Adrenal gland (tissue), 12 donors: Measurements from ENCODE around the gene PTPRD. TPM values are rescaled to one million over a fixed set of nuclear protein-coding genes. Genes with fewer than 3 reads are reported as not detected.

Experiments used
- DNase-seq, 7 donors: peaks; one replicate each; pipeline ENCODE4 v3.0.0-alpha.2; 2019 to 2020
- H3K27ac ChIP-seq, 5 donors: fragments of 200-600 bp; sonication (generic) in 4 of 5; 1 replicate in 3 of 5; 2 replicates in 2 of 5; pipeline versions ENCODE4 v1.5.1 to v1.8.0; 2016 to 2020; ENCODE audit warnings: mild to moderate bottlenecking in 1 of 5
- H3K27me3 ChIP-seq: fragments of 200-600 bp; 2 replicates; pipeline ENCODE4 v1.8.0; 2021
- H3K36me3 ChIP-seq, 2 donors: fragments of 200-600 bp; replicated peaks in 1 of 2; 1 replicate in 1 of 2; 2 replicates in 1 of 2; pipeline versions ENCODE4 v1.5.1 to v1.8.0; 2018 to 2022
- H3K4me1 ChIP-seq, 2 donors: fragments of 200-600 bp; replicated peaks in 1 of 2; 1 replicate in 1 of 2; 2 replicates in 1 of 2; pipeline versions ENCODE4 v1.5.1 to v1.8.0; 2018 to 2021
- H3K4me3 ChIP-seq, 4 donors: fragments of 200-600 bp; sonication (generic) in 3 of 4; one replicate each; pipeline ENCODE4 v1.5.1; 2016 to 2018
- H3K9me3 ChIP-seq, 3 donors: fragments of 200-600 bp; sonication (generic) in 1 of 3; replicated peaks in 1 of 3; 1 replicate in 2 of 3; 2 replicates in 1 of 3; pipeline versions ENCODE4 v1.5.1 to v1.8.0; 2016 to 2021
- CTCF ChIP-seq, 6 experiments: fragments of 450-650 bp in 4 of 6; fragments of 200-600 bp in 2 of 6; sonication (generic) in 1 of 6; IDR thresholded peaks; 1 replicate in 5 of 6; 2 replicates in 1 of 6; pipeline versions ENCODE4 v1.5.1 to v1.8.0; 2016 to 2021; ENCODE audit warnings: antibody characterized with exemption in 6 of 6, mild to moderate bottlenecking in 2 of 6, moderate library complexity in 1 of 6
- POLR2A ChIP-seq, 2 donors: fragments of 450-650 bp; IDR thresholded peaks; one replicate each; pipeline ENCODE4 v1.6.1; 2017; ENCODE audit warnings: antibody characterized with exemption in 2 of 2, mild to moderate bottlenecking in 2 of 2, moderate library complexity in 1 of 2
- WGBS, 4 donors: extraction: QIAGEN DNeasy Blood & Tissue Kit in 2 of 4; methylation state at CpG; one replicate each; pipeline versions ENCODE4 v1.1.5 to v1.1.7; 2013 to 2017; 5-methylcytosine and 5-hydroxymethylcytosine counted together
- intact Hi-C, 2 donors: fragments of 100-400 bp; cut with DNase I; formaldehyde crosslinking; loops; one replicate each; pipeline versions ENCODE4 v1.14.1 to v1.15.0; 2022 to 2023
- polyA plus RNA-seq, 3 donors: library from polyadenylated mRNA; stranded (reverse); fragments of 200-250 nt in 2 of 3; fragments of 350-450 nt in 1 of 3; fragmentation: Illumina TruSeq in 1 of 3; extraction: RNeasy Lipid Tissue Mini Kit (QIAGEN cat#74804) in 1 of 3; gene quantifications; one replicate each; pipeline ENCODE4 v1.2.3, GENCODE V29; 2013 to 2014
- total RNA-seq, 9 donors: library from RNA; depleted of rRNA in 4 of 9; stranded (reverse); fragments of >200 nt in 4 of 9; fragments of 120-200 nt in 1 of 9; fragmentation: NEBNext Ultra II Directional in 1 of 9; extraction: Animal tissue kit (Norgen Biotek cat#: 25700) in 1 of 9; gene quantifications; one replicate each; pipeline versions ENCODE4 v1.1.0 to v1.2.4, GENCODE V29; 2013 to 2023
- donor health status: healthy with polysubstance abuse.
- donor health status: Bipolar disorder and iron deficiency.
- donor health status: DM: yes; HTN: yes; CAD: no.
- donor health status: DM: no; HTN: no; CAD: no.
- donor health status: DM: no; HTN: no; CAD: no.
- donor health status: DM: yes; HTN: yes; CAD: no.

PTPRD gene
- total and polyA plus RNA-seq, 12 donors: 0.61 to 71.2 (median 4.5) TPM

GRCh38 chr9:8757881-8758280 is 1854.9 kb downstream of the PTPRD start:
- intact Hi-C loops: no loop called here
- no peaks in the 10 kb centered on the region for H3K9me3 ChIP-seq
- no peaks in the 10 kb centered on the region for H3K27me3 ChIP-seq
- DNase-seq: no peak
- H3K27ac ChIP-seq: no peak overlapping the region
- no peaks in the 10 kb centered on the region for H3K4me1 ChIP-seq
- 80 to 87% (median 85%) methylated on average over 2 of the region's 2 CpGs for WGBS, 4 donors
- TF ChIP-seq POLR2A (IDR thresholded peaks at IDR 0.05) (no peak), CTCF (IDR thresholded peaks at IDR 0.05) (no peak)
- no peak overlapping the region for H3K4me3 ChIP-seq
- H3K36me3 ChIP-seq: no peaks in the 10 kb centered on the region

GRCh38 chr9:8754751-8755150 is 1858.1 kb downstream of the PTPRD start:
- H3K4me1 ChIP-seq: no peaks in the 10 kb centered on the region
- intact Hi-C loops: no loop called here
- WGBS, 4 donors: 78 to 97% (median 88%) methylated on average over 1 of the region's 1 CpG
- no peaks in the 10 kb centered on the region for H3K27me3 ChIP-seq
- H3K27ac ChIP-seq: no peak overlapping the region
- H3K9me3 ChIP-seq: no peaks in the 10 kb centered on the region
- H3K36me3 ChIP-seq: no peaks in the 10 kb centered on the region
- no peak for DNase-seq
- no peak overlapping the region for H3K4me3 ChIP-seq
- no peak for TF ChIP-seq CTCF (IDR thresholded peaks at IDR 0.05)
- TF ChIP-seq POLR2A (IDR thresholded peaks at IDR 0.05): no peak

- H3K27me3 ChIP-seq: no peaks in the 10 kb centered on the region
- no peaks in the 10 kb centered on the region for H3K36me3 ChIP-seq
- H3K4me1 ChIP-seq: no peaks in the 10 kb centered on the region
- whole genome bisulfite sequencing, 4 donors: 43 to 64% (median 61%) methylated on average over 1 of the region's 1 CpG
- no peak for DNase-seq
- intact Hi-C loops: no loop called here
- H3K9me3 ChIP-seq: no peaks in the 10 kb centered on the region
- no peak overlapping the region for H3K4me3 ChIP-seq
- TF ChIP-seq POLR2A (IDR thresholded peaks at IDR 0.05) (no peak), CTCF (IDR thresholded peaks at IDR 0.05) (no peak)
- H3K27ac ChIP-seq: no peak overlapping the region
These were observed 1861.3 kb downstream of the PTPRD start for GRCh38 chr9:8751406-8751930.

GRCh38 chr9:8750639-8751051 is 1862.2 kb downstream of the PTPRD start:
- WGBS, 4 donors: 15 to 52% (median 36%) methylated on average over 2 of the region's 2 CpGs
- no peaks in the 10 kb centered on the region for H3K4me1 ChIP-seq
- no peak for DNase-seq
- H3K36me3 ChIP-seq: no peaks in the 10 kb centered on the region
- H3K27me3 ChIP-seq: no peaks in the 10 kb centered on the region
- H3K9me3 ChIP-seq: no peaks in the 10 kb centered on the region
- no peak overlapping the region for H3K4me3 ChIP-seq
- H3K27ac ChIP-seq: no peak overlapping the region
- TF ChIP-seq POLR2A (IDR thresholded peaks at IDR 0.05) (no peak), CTCF (IDR thresholded peaks at IDR 0.05) (no peak)
- intact Hi-C loops: no loop called here
